PC-9 (cell line): ENCODE data around the gene SYPL1.

Experiments used
- CTCF ChIP-seq: fragments of 200-600 bp; sonication (generic); conservative IDR thresholded peaks from 2 replicates; pipeline ENCODE4 v1.6.1; 2017; ENCODE audit warnings: mixed run types, antibody characterized with exemption, mild to moderate bottlenecking, moderate library complexity
- EZH2 ChIP-seq: fragments of 200-600 bp; sonication (generic); IDR thresholded peaks from 2 replicates; pipeline ENCODE4 v1.8.0; 2017; ENCODE audit warnings: antibody characterized with exemption, low read depth

- TF ChIP-seq CTCF (no peak), EZH2 (no peak)
Observed at GRCh38 chr7:106054971-106055532, 57.1 kb downstream of the SYPL1 start.
